CD4-positive, alpha-beta T cell treated with Interferon alpha-2 for 1 hour (primary cell): ENCODE data around the gene RNF225.

Experiments used
- DNase-seq, 2 donors: peaks; one replicate each; pipeline ENCODE4 v3.0.0-alpha.2; 2020 to 2022

Gene RNF225

DNA sequence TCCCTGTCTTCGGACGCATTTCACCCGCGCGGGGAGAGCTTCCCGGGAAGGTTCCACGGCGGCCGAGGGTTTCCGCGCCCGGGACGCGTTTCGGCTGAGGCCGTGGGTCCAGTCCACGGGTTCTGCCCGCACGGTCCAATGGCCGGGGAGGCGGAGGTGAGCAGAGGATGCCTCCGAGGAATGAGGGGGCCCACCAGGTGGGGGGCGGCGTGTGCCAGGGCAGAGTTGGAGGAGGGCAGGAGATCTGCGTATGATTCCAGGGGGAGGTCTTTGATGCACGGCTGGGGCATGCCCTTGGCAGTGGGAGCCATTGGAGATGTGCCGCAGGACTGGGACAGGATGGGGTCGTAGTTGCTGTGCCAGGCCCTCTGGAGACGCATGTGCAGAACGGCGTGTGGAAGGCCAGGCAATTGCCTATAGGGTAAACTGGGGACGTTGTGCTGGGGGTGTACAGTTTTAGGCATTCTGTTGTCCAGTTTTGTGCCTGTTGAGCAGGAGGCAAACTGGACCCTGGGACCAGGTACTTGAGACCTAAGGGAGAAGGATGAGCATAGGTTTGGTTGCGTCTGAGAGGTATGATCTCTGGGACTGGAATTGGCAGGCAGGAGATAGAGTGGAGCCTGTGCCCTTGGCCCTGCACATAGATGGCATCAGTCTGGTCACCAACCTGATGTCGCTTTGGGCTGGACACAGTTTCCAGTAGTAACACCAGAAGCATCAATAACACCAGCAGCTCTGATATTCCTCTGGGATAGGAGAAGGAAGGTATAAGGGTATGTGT is 13.7 kb downstream of the RNF225 start:
- no peak for DNase-seq

DNA sequence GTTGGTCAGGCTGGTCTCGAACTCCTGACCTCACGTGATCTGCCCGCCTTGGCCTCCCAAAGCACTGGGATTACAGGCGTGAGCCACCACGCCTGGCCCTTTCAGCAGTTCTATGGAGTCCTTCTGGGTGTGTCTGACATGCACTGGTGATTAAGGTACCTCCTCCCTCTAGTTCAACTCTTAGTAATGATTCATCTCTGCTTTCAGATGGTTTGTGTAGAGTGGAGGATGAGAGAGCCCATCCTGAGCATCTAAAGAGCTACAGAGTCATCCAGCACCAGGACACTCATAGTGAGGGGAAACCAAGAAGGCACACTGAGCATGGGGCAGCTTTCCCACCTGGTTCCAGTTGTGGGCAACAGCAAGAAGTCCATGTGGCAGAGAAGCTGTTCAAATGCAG is 21.1 kb downstream of the RNF225 start:
- DNase-seq = no peak

DNA sequence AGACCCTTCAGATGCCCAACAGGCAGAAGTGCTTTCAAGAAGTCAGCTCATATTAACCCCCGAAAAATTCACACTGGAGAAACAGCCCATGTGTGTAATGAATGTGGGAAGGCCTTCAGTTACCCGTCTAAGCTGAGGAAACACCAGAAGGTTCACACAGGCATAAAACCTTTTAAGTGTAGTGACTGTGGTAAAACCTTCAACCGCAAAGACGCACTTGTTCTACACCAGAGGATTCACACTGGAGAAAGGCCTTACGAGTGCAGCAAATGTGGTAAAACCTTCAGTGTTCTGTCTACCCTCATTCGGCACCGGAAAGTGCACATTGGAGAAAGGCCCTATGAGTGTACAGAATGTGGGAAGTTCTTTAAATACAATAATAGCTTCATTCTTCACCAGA is 21.6 kb downstream of the RNF225 start:
- DNase-seq = no peak

DNA sequence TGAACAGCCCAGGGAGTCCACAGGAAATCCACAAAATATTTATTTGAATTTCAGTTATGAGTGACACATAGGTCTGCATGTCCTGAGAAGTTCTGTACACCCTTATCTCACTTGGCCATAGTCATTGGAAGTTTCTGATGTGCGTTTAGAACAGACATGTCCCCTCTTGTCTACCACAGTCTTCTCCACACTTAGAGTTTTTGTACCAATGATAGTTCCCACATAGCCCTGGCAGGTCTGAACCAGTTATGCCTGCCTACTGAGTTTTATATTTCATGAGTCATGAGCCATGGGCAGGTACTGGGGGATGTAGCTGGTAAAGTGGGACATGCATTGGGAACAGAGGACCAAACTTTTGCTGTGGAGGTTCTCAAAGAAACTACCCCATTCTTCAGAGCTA is 33.2 kb downstream of the RNF225 start:
- DNase-seq = no peak

DNA sequence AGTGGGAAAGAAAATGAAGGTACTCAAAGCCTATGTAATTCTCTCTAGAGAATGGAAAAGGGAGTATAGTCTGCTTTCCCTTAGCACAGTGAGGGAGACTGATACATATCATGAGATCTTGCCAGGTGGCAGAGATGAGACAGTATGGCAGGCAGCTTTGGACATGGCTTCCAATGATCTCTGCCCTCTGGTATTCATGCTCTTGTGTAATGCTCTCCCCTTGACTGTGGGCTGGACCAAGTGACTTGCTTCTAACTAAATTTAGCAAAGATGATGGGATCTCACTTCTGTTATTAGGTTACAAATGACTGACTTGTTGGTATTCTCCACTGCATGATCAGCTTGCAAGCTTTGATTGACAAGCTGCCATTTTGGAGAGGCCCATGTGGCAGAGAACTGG is 34.3 kb downstream of the RNF225 start:
- DNase-seq = no peak

DNA sequence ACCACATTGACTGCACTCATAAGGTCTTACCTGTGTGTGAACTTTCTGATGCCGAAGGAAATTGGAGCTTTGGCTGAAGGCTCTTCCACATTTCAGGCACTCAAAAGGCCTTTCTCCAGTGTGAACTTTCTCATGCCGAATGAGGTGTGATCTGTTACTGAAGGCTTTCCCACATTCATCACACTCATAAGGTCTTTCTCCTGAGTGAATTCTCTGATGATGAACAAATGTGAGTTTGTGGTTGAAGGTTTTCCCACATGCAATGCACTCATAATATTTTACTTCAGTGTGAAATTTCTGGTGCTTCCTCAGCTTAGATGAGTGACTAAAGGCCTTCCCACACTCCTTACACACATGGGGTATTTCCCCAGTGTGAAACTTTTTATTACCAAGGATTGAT is 38.8 kb downstream of the RNF225 start:
- DNase-seq = no peak

DNA sequence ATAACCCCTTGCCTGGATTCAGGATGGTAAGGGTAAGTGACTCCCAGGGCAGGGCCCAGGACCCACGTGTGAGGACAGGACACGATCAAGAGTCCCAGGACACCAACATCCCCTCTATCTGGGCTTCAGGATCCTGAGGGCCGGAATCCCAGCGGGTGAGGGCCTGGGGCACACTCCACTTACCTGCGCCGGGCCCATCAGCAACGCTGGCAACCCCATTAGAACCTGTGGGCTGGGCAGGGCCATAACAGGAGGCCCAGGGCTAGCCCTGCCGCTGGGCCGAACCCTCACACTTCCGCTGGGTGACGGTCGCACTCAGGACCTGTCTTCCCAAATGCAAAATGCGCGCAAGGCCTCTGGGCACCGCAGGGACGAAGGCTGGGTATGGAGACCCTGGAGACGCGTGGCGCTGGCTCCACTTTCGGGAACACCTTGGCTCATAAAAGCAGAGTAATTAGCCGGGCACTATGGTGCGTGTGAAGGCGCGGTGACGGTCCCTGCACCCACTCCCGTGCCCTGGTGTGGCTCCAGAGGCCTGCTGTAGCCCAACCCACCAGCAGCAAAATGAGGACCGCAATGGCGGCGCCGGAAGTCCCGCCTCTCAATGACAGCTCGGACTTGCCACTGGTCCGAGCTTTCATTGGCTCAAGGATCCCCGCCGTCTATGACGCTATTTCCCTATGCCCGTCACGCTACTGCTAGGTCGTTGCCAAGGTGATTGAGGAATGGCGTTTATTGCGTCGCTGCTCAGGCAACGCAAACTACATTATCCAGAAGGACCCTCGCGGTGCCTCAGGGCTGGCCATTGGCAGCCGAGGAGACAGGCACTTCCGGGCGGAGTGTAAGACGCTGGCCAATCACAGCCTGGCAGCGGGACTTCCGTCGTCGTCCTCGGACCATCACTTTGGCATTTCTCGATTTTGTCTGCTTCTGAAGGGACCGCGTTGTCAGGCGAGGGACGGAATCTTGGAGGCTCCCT is 44.4 kb downstream of the RNF225 start, which contains the start of gene ZNF132:
Gene ZNF132, minus strand, starts transcription at position 578 of the 979 bp plus-strand sequence. Its CDS starts 332 bp downstream, at position 246.
- DNase-seq = peak; percentile 99

DNA sequence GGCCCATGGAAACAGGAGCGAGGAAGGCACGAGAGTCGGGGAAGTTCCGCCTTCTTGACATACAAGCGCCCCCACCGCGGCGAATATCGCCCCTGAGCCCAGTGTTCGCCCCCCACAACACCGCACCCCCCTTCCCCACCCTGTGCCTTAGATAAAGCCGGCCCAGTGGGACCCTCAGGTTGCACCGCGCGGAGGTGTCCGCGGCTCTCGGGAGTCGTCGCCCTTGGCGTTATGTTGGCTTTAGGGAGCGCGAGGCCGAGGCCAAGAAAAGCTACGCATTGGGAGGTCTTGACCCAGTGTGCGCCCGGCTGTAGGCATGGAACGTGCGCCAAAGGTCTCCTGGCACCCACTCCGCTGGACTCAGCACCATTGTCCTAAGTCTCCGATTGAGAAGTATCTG is 45.1 kb downstream of the RNF225 start:
- DNase-seq = no peak

DNA sequence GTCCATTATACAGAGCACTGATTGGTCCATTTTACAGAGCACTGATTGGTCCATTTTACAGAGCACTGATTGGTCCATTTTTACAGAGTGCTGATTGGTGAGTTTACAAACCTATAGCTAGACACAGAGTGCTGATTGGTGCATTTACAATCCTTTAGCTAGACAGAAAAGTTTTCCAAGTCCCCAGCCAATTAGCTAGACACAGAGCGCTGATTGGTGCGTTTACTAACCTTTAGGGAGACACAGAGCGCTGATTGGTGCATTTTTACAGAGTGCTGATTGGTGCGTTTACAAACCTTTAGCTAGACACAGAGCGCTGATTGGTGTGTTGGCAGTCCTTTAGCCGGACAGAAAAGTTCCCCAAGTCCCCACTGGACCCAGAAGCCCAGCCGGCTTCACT is 47.5 kb downstream of the RNF225 start:
- peak in 1 of 2 donors; percentile 9 for DNase-seq
